Right lung (tissue), 5 donors: ENCODE data around the gene FADS6. TPM values are rescaled to one million over a fixed set of nuclear protein-coding genes. Genes with fewer than 3 reads are reported as not detected.
"Not testable (repeated sequence)": the region's sequence is repeated elsewhere in the genome, so short reads cannot be mapped to it uniquely, and the experiment has no call there.

Experiments used
- DNase-seq, 2 donors: peaks; one replicate each; pipeline ENCODE4 v3.0.0-alpha.2; 2013
- polyA plus RNA-seq, 5 donors: library from polyadenylated mRNA; unstranded; fragments of 120-200 nt; gene quantifications; one replicate each; pipeline versions ENCODE4 v1.2.1 to v1.2.3, GENCODE V29; 2013; ENCODE audit warnings: inconsistent platforms in 1 of 5, low replicate concordance in 1 of 5; ENCODE audit not compliant: insufficient read length in 5 of 5, insufficient read depth in 1 of 5

The FADS6 gene
- polyA plus RNA-seq, 5 donors: 0.09 to 0.18 (median 0.10) TPM; not detected in 1

DNA sequence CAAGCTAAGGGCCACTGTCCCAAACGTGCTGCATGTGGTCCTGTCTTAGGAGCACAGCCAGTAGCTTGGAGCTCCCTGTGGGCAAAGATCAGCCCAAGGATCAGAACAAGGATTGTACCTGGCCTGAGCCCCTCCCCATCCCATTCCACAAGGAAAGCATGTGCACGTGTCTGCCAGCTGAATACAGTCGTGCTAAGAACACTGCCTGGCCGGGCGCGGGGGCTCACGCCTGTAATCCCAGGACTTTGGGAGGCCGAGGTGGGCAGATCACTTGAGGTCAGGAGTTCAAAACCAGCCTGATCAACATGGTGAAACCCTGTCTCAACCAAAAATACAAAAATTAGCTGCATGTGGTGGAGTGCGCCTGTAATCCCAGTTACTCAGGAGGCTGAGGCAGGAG, 23.4 kb downstream of the FADS6 start:
- not testable (repeated sequence) for DNase-seq

DNA sequence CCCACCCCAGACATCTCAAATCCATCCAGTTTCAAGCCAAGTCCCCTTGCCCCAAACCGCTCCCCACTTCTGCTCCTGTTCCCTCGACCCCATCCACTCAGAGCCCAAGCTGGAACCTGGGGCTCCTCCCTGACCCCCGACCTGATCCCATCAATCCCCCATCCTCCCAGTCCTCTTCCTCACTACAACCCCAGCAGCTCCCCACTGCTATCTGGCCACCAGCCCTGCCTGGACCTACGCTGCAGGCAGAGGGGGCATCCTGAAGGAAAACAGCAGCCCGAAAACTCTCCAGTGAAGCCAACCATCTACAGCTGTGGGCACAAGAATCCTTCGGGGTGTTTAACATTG, 24.6 kb downstream of the FADS6 start:
- DNase-seq: no peak

DNA sequence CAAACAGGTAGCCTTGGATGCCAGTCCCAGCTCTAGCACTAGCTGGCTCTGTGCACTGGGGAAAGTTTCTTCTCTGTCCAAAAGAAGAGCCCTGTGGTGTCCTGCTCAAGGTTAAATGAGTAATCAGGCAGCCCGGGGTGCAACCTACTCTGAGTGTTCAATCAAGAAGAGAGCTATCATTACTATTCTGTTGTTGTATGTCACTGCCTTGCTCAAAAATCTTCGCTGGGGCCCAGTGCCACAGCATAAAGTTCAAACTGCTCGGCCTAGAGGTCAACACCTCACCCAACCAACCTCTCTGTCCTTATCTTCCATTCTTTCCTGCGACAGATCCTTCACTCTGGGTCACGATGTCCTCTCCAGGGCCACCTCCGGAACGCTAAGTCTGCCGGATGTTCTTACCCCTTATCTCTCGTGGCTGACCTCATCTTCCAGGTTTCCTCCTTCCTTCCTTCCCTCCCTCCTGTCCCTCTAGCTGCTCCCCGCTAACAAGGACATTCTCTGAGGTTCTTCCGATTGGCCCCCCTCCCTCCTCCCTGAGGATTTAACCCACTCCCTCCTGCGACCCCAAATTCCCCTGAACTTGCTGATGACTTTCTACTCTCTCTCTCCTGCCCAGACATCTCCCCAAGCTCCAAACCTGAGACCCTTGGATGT, 25.1 kb downstream of the FADS6 start:
- no peak for DNase-seq

DNA sequence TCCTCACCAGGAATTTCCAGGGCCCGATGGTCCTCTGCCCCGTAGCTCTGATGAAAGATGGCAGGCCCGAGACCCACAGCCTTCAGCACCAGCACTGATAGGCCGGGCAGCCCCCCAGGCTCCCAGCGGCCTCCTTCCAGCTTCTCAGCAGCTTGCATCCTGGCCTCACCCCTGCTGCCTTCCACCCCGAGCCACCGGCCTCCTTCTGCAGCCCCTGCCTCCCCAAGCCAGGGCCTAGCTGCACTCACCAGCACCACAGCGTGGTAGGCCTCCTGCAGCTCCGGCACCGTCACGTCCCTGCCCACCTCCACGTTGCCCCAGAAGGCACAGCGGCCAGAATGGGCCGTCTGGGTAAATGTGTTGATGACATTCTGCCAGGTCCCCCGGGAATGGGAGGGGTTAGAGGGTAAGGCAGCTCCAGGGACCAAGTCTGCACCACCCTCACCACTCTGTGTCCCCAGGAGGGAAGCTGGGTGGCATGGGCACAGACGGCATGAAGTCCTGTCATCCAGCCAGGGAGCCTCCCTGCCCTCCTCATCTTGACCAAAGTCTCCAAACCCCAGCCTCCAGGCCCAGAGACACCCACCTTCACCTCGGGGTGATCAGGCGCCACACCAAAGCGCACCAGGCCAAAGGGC, 27.1 kb downstream of the FADS6 start:
- DNase-seq: no peak

DNA sequence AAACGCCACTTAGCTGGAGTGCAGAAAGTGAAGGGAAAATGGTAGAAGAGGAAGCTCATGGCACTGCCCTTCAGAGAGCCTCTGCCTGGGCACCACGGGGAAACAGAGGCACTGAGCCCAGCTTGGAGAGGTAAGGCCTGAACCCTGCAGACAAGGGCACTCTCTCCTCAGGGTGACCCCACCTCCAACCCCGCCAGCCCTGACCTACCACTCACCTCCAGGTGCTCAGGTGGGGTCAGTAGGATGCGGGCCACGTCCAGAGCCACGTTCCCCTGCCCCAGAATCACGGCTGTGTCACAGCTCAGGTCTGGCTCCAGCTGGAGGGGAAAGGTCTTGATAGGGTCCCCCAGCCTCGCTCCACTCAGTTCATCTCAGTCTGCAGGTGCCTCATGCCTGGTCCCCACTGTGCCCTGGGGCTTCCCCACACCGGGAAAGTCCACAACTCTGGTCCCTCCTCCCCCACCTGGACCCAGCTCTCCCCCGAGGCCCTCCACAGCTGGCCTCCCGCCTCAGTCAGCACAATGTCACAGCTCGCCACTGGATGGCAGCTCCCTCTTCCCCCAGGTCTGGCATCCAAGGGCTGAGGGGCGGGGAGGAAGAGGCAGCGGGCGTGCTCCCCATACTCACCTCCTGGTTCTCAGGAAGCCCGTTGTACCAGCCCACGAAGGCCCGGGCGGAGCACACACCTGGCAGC, 27.8 kb downstream of the FADS6 start:
- DNase-seq: no peak

DNA sequence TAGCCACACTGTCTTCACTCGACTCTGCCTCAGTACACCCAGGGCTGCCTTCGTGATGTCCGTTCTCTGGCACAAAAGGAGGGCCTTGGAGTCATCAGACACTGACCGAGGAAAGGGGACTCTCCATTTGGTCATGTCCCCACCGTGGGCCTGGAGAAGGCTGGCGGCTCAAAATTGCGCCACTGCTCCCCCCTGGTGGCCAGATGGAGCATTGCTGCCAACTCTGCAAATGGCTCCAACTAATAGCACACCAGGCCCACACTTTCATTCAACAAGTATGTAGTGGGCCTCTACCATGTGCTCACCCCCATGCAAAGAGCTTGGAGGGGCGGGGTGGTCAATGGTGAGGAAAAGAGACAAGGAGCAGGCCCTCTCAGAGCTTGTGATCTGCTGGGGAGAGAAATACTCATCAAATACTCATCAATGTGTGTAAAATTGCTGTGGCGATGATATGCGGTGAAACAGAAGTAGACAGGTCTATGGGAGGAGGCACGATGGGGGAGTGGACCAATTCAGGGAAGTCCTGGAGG, 28.5 kb downstream of the FADS6 start:
- DNase-seq: peak in 1 of 2 donors; percentile 56

DNA sequence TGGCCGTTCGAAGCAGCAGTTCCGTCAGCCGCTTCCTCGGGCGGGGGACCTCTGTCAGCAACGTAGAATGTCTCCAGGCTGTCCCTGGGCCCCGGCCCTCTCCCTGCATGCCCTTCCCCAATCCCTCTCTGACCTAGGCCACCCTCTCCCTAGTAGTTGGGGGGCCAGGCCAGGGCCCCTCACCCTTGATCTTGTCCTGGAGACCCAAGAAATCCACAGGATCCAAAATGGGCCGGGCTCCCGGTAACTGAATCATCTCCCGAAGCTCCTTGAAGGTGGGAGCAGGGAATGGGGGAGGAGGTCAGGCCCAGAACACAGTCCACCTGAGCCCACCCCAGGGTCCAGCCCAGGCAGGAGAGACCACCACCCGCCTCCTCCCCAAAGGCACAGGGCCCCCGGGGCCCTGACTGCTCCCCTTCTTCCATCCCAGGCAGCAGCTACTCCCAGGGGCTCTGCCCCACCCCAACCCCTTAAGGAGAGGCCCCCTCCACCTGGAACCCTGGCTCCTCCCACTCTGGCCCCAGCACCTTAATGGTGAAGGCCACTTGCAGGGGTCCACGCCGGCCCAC, 29.1 kb downstream of the FADS6 start:
- DNase-seq: no peak

DNA sequence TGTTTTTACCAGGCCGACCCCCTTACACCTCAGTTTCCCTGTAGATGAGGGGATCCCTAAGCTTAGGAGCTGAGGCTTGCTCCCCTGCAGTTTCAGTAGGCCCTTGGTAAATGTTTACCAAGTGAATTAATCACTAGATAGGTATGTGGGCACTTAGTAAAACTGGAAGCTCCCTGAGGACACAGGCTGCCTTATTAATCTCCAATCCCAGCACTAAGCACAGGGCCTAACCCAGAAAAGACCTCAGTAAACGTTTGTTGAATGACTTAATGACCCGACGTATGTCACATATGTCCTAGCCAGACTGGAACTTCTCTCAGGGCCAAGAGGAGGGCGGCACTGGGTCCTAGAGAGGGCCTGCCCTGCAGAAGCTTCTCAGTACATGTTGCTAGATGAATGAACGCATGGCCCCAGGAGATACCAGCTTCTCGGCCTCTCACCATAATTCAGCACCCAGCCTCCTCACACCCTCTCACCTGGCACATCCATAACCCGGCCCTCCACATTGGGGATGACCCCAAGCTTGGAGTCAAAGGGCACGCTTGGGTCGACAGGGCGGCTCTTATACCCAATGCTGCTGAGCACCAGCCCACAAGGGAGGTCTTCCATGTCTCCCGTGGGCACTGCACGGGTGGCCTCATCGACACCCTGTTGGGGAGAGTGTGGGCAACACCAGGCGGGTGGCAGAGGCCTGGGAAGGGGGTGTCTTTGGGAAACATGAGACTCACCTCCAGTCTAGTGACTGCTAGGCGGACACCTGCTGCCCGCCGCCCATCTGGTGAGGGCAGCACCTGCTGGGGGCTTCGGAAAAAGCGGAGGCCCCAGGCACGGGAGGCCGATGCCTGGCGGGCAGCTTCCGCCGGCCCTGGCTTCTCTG, 29.8 kb downstream of the FADS6 start:
- no peak for DNase-seq

DNA sequence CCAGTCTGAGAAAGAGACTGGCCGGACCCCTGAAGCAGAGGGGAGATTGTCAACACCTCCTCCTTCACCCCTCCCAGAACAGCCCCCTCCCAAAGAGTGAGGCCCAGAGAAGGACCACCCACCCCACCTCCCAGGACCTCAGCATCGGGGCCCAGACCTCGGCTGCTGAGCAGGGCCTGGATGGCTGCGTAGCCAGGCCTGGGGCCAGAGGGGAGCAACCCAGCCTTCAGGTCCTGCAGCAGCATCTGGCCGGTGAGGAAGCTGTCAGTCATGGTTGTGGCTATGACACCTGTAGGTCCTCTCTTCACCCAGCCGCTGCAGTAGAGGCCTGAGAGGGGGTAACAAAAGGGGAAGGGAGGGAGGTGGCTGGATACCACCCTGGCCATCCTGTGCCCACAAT, 30.5 kb downstream of the FADS6 start:
- DNase-seq: no peak

DNA sequence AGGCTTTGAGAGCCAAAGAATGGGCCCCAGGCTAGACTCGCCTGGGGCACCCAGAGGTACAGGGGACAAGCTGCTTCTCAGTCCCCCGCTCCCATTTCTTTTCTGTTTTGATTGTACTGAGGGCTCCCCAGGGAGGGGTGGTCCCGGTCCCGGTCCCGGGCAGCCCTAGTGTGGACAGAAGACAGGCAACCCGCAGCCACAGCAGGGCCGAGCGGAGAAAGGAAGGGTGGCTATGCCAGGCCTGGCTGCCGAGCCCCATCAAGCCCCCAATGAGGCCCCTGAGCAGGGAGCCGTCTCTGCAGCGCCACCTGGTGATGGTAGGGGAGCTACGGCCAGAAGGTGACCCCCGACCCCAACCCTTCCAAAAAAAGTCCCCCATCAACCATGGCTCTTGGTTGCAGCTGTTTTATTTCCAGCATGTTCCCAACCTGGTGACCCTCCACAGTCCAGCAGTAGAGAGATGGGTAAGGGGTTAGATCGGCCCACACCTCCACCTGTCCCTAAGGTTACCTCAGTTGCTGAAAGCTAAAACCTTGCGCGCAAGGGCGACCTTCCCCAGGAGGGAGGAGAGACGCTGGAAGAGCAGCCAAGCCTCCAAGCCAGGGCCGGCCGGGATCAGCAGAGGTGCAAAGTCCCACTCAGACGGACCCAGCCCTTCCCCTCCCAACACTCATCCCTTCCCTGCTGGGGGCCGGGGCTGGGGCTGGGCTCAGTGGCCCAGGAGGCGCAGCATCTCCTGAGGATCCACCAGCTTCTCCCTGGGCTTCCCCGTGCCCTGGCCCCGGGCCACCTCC, 31.1 kb downstream of the FADS6 start:
- DNase-seq: no peak

DNA sequence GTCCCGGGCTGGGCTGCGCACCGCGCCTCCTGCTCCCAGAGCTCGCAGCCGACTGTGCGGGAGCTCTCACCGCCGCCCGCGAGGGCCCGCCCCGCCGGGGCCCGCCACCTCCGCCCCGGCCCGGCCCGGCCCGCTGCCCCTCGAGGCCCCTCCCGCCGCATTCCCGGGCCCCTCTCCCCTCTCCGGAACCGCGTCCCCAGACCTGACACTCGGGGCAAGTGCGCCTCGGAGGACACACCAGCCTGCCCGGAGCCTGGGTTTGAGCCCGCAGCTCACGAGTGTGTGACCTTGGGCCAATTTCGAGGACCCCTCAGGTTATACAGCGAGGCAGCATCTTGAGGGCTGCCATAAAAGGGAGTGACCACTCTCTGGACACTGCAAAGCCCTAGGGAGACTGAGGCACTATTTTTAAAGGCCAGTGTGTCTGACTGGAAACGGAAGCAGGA, 31.7 kb downstream of the FADS6 start:
- no peak for DNase-seq

DNA sequence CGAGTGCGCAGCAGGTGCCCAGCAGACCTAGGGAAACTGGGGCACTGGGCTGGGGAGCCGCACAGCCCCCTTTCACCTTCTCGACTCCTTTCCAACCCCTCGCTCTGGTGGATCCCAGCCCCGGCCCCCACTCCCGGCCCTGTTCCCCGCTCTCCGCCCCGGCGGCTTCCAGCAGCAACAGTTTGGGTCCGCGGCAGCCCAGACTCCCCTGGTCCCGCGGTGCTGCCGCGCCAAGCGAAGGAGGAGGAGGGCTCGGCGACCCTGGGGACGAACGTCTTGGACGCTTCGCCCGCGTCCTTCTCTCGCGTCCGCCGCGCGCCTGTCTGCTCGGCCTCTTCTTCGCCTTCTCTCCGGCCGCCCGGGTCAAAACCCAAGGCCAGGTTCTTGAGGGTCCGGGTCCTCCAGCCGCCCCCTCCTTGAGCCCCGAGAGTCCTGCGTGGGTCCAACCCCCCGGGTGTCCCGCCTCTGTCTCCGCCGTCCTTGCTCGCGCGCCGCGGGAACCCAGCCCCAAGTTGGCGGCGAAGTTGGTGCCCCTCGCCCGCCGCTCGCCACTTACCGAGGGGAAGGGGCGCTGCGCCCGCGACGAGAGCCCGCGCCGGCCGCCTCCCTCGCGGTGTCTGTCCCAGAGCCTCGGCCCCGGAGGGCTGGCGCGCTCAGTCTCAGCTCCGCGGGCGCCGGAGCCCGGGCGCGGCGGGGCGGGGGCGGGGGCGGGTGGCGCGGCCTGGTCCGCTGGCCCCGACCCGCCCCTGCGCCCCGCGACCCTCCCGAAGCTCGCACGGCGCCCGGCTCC, 32.4 kb downstream of the FADS6 start:
- no peak for DNase-seq

DNA sequence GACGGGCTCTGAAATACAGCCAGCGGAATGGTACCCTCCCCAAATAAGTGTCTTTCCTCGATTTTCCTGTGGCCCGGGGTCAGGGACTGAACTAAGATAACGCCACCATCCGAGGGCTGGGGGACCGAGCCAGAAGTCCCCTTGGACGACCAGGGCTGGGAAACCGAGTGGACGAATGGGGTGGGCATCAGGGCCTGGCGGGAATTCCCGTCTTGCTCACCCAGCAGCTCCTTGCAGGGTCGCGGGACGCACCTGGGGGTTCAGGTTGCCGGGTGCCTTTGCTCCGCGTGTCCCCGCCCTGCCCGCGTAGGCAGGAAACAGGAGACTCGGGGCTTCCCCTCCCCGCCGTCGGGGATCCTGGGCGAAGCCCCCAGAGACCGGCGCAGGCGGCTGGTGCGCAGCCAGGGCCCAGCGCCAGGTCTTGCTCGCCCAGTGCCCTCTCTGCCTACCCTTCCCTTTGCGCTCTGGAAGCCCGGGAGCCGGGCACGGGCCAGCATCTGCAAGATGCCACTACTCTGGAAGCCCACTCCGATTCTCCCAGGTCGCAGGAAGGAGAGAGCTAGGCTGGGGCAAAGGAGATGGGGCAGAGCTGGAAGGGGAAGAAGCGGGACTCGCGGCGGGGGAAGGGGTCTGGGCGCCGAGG, 33.1 kb downstream of the FADS6 start:
- no peak for DNase-seq

DNA sequence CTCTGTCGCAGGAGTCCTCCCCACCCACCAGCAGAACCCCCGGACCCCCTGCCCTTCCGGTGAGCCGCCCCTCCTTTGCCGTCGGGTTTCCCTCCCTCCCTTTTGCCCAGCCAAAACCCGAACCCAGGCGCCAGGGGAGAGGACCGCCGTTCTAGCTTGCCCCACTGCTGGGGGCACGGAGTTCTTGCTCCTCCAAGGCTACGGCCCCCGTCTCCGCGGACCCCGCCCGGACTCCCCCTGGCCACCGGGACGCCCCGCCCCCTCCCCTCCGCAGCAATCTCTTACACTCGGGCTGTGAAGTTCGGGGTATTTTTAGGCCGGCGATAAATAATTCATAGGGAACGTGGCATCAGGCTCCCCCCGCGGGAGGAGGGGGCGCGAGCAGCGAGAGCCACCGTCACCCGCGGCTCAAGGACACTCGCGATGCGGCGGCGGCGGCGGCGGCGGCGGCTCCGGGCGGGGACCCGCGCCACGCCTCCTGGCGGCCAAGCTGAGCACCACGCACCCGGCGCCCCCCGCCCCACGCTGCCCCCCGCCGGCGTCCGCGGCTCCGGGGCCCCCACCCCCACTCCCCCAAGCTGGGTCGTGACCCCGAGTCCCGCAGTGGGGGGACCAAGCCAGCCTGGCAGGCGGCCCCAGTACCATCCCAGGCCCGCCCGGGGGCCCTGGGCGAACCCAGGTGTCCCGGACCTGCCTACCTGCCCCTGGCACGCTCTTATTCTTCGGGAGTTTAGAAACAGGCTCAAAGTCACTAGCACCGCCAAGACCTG, 33.8 kb downstream of the FADS6 start, which contains the start of gene GRIN2C:
Gene GRIN2C (minus strand): TSS at position 427 of the 770 bp plus-strand sequence. CDS start 4,793 bp downstream, outside the sequence.
- no peak for DNase-seq

DNA sequence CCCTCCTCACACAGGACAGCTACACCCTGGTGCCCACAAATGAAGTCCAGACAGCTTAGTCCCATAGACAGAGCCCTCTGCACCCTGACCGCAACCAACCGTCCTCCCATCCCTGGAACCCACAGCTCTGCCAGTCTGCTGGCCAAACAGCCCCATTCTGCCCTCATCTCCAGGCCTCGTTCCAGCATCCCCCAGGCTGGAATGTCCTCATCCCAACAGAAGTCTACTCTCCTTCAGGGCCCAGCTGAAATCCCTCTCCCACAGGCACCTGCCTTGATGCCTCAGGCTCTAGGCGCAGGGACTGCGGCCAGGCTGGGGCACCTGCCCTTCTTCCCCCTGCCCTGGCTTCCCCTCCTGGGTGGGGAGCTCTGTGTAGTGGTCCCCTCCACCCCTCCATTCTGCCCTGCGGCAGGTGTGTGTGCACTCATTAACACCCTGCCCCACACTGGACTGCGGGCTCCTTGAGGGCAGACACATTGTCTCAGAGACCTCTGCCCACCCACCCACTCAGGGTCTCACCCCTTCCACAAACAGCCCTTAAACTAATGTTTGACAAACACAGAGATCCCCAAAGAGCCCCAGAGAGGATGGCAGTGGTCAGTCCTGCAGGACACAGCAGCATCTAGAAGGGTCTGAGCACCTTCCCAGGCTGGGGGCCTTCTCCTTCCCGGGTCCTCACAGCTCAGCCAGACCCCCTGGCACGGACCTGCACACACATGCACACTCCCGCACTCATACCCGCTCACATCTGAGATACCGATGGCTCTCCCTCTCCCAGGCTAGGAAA, 34.6 kb downstream of the FADS6 start:
- DNase-seq: no peak

DNA sequence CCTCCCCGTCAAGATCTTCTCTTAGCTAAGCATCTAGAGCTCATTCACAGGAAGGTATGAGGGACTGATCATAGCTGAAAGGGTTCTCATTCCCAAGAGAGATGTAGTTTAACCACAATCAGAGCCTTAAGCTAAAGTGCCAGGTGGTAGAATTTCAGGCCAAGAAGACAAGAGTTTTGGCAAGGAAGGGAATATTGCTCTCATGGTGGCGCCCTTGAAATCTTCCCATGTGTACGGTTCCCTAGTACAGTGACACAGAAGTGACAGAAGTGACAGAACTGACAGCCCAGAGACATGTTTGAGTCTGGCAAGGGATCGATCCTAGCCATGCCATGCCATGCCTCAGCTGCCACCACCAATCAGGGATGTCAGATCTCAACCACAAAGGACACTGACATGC, 36.2 kb downstream of the FADS6 start:
- DNase-seq: no peak

DNA sequence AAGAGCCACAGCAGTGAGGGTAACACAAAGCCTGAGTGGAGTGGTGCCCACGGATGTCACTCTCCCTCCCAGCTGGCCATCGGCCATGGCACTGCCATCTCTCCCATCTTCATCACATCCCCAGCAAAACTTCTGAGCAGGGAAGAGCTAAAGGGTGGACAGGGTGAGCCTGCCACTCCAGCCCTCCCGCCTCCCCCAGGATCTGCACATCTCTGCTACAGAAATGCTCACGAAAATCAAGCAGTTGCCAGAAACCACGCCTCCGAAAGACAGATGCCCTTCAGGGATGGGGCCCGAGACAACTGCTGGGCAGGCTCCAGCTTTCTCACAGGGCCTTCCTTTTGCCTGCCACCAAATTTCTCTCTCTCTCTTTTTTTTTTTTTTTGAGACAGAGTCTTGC, 37.3 kb downstream of the FADS6 start:
- no peak for DNase-seq

DNA sequence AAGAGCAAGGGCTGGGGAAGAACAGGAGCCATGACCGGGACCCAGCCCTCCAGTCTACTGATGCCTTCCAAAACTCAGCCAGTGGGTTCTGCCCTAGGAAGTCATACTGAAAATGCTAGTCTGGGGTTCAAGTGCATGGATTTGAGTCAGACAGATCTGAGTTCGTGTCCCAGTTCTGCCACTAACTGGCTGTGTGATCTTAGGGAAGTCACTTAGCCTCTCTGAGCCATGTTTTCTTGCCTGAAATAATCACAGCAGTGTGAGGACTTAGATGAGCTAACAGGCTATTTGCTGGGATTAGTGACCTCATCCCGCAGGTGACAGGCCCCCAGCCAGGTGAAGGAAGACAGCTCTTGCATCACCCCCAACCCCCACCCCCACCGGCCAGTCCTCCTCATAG, 38.1 kb downstream of the FADS6 start:
- no peak for DNase-seq
